ENCODE measurements around the gene OR10G6.
"Not testable (repeated sequence)": the region's sequence is repeated elsewhere in the genome, so short reads cannot be mapped to it uniquely, and the experiment has no call there.

OR10G6 gene, protein sequence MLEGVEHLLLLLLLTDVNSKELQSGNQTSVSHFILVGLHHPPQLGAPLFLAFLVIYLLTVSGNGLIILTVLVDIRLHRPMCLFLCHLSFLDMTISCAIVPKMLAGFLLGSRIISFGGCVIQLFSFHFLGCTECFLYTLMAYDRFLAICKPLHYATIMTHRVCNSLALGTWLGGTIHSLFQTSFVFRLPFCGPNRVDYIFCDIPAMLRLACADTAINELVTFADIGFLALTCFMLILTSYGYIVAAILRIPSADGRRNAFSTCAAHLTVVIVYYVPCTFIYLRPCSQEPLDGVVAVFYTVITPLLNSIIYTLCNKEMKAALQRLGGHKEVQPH

DNA sequence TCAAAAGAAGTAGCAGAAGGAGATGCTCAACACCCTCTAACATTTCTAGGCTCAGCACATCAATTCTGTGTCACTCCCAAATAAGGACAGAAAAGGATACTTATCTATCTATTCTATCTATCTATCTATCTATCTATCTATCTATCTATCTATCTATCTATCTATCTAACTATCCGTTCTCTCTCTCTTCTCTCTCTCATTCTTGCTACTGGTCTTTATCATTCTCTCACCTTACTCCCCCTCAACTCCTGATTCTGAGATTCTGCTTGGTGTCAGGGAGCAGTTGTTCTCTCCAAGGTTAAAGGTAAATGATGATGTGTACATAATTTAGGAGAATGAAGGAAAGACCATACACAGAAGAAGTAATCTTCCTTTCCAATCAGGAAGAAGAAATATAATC, at the start of gene OR10G6:
Gene OR10G6 (minus strand): TSS at position 43 of the 400 bp plus-strand sequence. CDS start 0 bp downstream, at position 43.
- DNase-seq, result no peak

DNA sequence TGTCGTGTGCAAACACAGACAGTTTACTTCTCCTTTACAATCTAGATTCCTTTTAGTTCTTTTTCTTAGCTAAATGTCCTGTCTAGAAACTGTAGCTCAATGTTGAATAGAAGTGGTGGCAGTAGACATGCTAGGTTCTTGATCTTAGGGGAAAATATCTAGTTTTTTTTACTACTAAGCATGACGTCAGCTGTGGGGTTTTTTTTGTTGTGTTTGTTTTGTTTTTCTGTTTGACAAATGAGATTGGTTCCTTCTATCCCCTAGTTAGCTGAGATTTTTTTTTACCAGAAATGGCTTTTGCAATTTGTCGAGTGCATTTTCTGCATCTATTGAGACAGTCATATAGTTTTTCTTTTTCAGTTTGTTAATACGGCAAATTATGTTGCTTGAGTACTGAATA, 48.5 kb upstream of the OR10G6 start:
- DNase-seq, result no peak

DNA sequence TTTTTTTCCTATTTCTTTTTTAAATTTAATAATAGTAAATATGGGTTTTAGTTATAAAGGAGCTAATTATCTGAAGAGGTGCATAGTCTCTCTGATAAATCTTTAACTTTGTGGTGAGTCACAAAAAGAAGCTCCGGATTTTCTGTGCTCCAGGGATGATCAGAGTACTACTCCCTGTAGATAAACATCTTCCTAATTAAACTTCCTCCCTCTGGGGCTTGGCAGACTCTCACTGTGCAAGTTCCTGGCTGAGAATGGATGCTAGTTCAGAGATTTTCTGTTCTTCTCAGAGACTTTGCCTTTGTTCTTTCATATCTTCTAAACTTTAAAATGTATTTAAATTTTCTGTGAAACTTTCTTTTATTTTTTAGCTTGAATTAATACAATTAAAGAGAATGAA, 46.3 kb upstream of the OR10G6 start, which contains the start of gene OR10G7:
Gene OR10G7 (minus strand): TSS at position 72 of the 400 bp plus-strand sequence. CDS start 2,324 bp downstream, outside the sequence.
- no peak for DNase-seq

DNA sequence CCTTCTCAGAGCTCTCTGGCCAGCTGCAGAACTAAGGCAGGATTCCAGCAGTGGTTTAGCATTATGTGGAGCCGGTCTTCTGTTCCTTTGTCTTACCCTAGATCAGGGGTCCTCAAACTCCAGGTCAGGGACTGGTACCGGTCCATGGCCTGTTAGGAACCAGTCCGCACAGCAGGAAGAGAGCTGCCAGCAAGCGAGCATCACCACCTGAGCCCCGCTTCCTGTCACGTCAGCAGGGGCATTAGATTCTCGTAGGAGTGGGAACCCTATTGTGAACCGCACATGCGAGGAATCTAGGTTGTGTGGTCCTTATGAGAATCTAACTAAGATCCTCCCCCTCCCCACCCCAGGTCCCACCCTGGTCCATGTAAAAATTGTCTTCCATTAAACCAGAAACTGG, 44.6 kb upstream of the OR10G6 start:
- no peak for DNase-seq

DNA sequence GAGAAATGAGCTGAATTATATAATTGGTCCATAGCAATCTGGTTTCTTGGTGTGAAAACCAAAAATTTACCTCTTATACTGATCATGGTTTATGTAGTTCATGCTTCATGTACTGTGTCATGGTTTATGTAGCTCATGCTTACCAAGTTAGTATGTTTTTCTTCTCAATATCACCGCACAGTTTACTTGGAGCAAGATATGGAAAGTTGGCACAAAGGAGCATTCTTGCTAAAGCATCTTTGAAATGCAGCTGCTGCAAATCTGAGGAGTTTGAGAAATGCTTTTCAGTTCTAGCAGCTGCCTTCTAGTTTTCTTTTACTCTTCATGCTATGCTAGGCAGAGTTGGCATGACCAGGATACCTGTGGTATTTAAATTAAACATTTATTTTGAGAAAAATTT, 41.7 kb upstream of the OR10G6 start:
- DNase-seq, result no peak

DNA sequence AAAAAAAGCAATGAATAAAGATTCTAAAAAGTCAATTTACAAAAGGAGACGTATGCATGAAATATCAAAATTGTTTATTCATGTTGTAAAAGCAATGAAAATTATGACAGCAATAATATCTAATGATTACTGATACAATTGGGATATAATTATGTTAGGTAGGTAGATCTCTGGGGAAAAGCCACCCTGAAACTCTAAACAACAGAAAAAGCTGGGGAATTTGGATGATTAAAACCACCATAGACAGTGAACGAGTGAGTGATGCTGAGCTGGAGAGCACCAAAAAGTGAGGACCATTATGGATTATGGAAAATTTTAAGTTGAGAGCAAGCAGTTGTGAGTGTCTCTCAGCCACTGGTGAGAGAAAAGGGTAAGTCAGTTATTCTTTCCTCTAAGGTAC, 31.5 kb upstream of the OR10G6 start, which contains the start of gene OR10G8:
Gene OR10G8 (plus strand): TSS at position 301 of the 400 bp plus-strand sequence. CDS start 2,825 bp downstream, outside the sequence.
- DNase-seq, result no peak

DNA sequence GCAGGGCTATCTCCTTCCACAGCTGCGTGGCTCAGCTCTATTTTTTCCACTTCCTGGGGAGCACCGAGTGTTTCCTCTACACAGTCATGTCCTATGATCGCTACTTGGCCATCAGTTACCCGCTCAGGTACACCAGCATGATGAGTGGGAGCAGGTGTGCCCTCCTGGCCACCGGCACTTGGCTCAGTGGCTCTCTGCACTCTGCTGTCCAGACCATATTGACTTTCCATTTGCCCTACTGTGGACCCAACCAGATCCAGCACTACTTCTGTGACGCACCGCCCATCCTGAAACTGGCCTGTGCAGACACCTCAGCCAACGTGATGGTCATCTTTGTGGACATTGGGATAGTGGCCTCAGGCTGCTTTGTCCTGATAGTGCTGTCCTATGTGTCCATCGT, 20.9 kb upstream of the OR10G6 start:
- DNase-seq, result not testable (repeated sequence)

DNA sequence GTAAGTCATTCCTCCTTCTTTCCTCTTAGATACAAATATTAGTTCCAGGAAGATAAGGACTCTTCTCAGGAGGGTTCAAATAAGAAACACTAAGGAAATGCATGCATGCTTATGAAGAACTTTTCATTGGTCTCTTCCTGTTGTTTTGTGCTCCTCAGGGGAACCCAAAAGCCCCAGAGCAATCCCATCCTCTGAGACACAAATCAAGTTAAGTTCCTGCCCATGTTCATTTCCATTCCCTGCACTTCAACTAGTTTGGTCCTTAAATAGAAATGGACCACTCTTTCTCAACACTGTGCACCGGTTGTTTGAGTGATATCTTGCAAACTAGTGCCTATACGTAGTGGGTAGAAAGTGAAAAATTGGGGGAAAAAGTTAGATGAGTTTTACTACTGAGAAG, 17.7 kb upstream of the OR10G6 start, which contains the start of gene OR10G4:
Gene OR10G4 (plus strand): TSS at position 301 of the 400 bp plus-strand sequence. CDS start 2,578 bp downstream, outside the sequence.
- DNase-seq, result no peak

DNA sequence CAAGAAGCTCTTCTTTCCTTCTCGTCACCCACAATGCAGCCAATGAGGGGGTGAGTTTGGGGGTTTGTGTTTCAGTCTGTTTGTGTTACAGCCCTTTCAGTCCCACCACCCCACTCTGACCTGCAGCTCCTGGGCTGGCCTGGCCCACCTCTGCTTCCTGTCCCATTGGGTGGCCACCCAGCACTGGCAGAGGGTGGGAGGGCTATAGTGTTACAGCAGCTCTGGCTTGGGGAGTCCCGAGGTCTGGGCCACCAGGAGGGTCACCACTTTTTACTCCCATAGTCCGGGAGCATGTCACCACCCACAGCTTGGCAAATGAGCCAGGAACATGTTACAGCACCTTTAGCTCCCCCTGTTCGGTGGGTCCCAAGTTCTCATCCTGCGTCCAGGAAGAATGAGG, 15.7 kb downstream of the OR10G6 start:
- no peak for DNase-seq

DNA sequence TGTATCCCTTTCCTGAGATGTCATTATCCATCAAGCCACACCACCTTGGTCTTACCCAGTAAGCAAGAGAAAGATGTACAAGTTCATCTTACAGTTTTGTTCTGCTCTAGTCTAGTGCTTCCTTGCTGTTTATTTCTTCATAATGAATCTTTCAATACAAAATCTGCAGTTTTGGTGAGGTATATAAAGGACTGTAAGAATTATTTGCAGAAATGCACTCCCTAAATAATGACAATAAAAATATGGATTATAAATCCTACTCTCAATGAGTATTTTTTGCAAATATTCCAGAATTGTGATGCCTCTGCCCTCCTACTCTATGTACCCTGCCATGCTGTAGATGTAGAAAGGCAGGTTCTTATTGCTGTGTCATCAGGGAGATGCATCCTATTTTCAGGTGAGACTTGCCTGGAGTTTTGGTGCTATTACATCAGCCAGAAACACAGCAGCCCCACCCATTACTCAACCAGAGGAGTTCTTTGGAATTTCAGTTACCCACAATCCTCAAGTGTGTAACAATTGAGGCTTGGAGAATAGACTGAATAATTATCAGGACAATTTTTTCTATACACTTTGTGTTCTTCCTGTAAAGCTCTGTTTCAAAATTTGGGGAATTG, 17.1 kb downstream of the OR10G6 start, which contains the start of gene OR10S1:
Gene OR10S1 (minus strand): TSS at position 51 of the 617 bp plus-strand sequence. CDS start 117 bp downstream, outside the sequence.
- DNase-seq, result no peak

DNA sequence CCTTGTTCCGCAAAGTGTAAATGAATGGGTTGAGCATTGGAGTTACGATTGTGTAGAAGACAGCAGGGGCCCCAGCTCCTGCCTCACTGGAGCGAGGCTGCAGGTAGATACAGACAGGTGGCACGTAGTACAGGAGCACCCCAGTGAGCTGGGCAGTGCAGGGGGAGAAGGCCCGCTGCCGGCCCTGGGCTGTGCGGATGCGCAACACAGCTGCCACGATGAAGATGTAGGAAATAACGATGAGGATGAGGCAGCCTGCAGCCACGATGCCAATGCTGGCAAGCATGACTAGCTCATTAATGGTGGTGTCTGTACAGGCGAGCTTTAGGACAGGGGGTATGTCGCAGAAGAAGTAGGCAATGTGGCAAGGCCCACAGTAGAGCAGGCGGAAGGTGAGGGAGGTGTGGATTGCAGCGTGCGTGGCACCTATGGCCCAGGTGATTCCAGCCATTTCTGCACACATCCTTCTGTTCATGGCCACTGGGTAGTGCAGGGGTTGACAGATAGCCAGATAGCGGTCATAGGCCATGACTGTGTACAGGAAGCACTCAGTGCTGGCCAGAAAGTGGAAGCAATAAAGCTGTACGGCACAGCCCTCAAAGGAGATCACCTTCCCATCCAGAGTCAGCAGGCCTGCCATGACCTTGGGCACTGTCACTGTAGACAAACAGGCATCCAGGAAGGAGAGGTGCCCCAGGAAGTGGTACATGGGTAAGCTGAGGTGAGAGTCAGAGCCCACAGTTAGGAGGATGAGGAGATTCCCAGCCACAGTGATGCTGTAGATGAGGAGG, 18.0 kb downstream of the OR10G6 start:
- DNase-seq, result no peak

DNA sequence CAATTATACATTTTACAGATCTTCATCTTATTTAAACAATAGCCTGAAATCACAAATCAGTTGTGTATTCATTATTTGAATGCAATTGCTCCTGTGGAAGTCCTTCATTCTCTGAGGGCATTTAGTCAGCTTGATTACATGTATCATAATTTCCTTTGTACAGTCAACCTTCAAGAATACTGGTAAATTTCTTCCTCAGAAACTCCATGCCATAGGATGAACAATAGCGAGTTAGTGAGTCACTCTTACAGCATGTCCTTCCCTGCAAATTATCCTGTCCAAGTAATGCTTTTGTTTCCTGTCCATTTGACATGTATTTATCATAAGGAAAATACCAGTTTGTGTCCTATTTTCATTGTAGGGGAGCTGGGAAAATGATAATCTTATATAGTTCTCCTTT, 21.1 kb downstream of the OR10G6 start:
- DNase-seq, result no peak

DNA sequence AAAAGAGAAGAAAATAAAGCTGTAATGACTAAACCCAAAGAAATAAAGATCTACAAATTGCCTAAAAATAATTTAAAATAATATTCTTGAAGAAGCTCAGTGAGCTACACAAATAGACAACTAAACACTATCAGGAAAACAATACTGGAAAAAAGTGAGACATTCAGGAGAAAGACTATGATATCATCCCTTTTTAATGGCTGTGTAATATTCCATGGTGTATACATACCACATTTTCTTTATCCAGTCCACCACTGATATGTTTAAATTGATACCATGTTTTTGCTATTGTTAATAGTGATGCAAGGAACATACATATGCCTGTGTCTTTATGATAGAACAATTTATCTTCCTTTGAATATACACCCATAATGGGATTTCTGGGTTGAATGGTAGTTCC, 38.2 kb downstream of the OR10G6 start:
- no peak for DNase-seq

DNA sequence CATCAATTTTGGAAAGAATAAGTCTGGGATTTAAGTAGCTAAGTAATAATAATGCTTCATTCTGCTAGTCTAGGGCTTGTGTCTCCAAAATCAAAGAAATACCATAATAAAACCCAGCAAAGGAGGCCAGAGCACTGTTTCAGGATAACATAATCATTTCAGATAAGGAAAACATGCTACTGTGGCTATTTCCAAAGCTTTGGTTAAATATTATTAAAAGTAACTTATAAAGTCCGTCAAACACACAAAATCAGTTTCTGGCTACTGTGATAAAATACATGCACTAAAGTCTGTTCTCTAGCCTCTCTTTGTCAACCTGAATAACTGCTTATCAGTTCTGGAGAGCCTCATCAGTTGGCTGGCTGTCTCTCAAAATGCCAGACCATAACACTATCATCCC, 49.8 kb downstream of the OR10G6 start:
- no peak for DNase-seq

Measured in NCI-H774 (cell line).